ENCODE results near the gene CTBP2.
"Not testable (repeated sequence)": the region's sequence is repeated elsewhere in the genome, so short reads cannot be mapped to it uniquely, and the experiment has no call there.

CTBP2 gene

DNA sequence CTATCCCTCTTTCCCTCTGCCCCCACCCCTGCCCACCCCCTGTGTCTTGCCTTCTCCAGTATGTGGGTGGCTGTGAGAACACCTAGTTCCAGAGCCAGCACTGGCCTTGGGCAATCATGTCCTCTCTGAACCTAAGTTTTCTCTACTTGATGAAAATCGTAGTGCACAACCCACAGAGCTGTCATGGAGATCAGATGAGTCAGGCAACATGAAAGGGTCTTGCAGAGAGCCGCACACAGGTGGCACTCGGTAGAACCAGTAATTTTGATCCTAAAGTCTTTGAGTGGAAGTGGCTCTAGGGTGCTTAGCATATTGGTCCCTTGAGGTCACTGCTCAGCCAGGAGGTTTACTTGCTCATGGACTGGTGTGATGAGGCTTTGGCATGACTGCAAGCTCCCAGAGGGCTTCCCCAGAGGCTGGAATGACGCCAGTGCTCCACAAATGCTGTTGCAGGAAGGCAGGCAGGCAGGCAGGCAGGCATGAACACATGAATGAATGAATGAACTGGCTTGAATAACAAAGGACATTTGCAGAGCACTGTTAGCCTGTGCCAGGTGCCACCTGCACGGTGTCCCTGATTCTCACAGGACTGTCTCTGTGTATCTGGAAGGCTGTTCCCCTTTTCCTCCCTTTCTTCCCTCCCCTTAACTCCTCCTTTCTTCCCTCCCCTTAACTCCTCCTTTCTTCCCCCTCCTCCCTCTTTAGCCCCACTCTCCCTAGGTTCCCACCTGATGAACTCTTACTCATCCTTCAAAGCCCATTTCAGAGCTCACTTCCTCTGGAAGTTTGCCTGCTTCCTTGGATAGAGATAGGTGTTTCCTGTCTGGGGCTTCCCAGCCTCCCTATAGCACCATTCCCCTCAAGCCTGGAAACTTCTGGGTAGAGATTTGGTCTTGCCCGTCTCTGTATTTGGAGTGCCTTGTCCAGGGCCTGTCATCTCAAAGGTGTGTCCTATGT, 27.2 kb upstream of the CTBP2 start:
- TF ChIP-seq, protein P1, sequence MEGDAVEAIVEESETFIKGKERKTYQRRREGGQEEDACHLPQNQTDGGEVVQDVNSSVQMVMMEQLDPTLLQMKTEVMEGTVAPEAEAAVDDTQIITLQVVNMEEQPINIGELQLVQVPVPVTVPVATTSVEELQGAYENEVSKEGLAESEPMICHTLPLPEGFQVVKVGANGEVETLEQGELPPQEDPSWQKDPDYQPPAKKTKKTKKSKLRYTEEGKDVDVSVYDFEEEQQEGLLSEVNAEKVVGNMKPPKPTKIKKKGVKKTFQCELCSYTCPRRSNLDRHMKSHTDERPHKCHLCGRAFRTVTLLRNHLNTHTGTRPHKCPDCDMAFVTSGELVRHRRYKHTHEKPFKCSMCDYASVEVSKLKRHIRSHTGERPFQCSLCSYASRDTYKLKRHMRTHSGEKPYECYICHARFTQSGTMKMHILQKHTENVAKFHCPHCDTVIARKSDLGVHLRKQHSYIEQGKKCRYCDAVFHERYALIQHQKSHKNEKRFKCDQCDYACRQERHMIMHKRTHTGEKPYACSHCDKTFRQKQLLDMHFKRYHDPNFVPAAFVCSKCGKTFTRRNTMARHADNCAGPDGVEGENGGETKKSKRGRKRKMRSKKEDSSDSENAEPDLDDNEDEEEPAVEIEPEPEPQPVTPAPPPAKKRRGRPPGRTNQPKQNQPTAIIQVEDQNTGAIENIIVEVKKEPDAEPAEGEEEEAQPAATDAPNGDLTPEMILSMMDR (IDR thresholded peaks at IDR 0.05; ENCODE audit: control extremely low read depth, extremely low read depth, low read depth, missing control alignments), result no peak
- CTCF ChIA-PET, result interaction anchor here (1.4 kb wide), 1 partner anchor 10 kb away, joined by 3 read pairs; no protein-coding TSS in a partner anchor
- no peak for DNase-seq (ENCODE audit: extremely low spot score)

DNA sequence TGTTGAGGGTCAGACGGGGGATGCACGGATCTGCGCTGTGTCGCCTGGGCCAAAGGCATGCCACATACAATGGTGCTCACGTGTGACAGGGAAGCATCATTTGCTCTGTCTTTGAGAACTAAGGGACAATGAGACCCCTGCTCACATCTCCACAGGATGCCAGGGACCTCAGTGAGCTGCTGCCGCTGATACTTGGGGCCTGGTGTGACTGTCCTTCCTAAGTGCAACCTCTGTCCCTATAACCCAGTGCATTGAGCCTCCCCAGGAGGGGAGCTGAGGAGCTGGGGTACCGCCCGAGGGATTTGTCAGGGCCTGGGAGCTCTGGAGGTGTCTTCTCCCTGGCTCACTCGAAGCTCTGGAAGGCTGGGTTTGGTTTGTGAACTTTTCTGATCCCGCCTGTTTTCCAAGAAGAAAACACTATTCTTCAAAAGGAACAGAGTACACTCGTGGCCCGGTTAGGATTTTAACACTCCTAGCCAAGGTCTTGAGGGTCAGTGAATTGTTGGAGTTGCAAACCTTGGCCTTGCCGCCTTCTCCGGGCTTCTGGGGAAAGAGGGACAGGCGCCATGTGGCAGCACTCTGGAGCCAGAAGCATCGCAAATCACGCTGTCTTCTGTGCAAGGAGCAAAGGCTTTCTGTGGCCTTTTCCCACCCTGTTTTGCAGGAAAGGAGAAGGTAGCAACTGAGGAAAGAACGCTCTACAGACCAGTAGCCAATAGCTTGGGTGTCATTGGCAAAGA, 26.2 kb upstream of the CTBP2 start:
- ChIA-PET CTCF (interaction anchor here (1.4 kb wide), 1 partner anchor 11 kb away, joined by 3 read pairs; no protein-coding TSS in a partner anchor), POLR2A (no interaction called here)
- TF ChIP-seq, protein P1 (IDR thresholded peaks at IDR 0.05; ENCODE audit: control extremely low read depth, extremely low read depth, low read depth, missing control alignments), result no peak
- no peak for DNase-seq (ENCODE audit: extremely low spot score)

More for the DNA sequence above, 27.2 kb upstream of the CTBP2 start:
- POLR2A ChIA-PET, result no interaction called here

DNA sequence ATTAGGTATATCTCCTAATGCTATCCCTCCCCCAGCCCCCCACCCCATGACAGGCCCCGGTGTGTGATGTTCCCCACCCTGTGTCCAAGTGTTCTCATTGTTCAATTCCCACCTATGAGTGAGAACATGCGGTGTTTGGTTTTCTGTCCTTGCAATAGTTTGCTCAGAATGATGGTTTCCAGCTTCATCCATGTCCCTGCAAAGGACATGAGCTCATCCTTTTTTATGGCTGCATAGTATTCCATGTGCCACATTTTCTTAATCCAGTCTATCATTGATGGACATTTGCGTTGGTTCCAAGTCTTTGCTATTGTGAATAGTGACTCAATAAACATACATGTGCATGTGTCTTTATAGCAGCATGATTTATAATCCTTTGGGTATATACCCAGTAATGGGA, 18.7 kb upstream of the CTBP2 start:
- CTCF ChIA-PET; POLR2A ChIA-PET; DNase-seq (ENCODE audit: extremely low spot score): not testable (repeated sequence)

DNA sequence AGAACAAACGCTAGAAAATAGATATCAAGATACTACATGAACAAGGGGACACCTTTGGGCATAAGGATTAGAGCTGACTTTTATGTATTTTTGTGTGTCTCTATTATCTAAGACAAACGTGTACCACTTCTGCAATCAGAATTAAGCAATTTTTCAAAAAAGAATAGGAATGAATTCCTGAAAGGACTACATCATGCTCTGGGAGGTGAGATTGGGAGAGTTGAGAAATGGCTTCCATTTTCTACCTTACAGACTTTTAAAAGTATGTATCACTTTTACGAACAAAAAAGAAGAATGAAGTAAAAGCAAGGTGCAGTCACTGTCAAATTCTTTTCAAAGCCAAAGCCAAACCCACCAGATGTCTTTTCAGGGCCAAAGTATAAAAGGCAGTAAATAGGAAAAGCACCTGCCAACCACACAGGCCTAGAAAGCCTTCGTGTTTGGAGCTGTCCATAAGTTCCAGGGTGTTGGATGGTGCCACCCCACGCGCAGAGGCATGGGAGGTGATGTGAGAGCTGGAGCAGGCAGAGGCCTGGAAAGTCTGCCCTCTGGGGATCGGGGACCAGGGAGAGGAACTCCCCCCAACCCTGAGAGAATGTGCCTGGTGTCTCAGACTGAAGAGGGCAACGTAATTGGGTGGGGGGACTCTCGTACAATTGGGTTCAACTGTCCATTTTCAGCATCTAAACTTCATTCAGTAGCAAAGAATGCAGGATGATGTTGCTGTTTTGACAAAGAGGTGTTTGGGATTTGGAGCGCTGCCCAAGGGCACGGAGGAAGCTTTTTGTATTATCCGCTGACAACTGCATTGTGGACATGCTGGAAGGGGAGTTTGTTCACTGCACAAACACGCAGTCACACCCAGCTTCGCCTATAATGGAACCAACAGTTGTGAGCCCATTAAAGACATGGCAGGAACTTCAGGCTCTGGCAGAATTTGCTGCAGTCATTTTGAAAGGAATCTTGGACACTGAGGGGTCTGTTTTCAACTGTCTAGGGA, 17.6 kb upstream of the CTBP2 start:
- ChIA-PET CTCF (no interaction called here), POLR2A (no interaction called here)
- no peak for DNase-seq (ENCODE audit: extremely low spot score)
- TF ChIP-seq, protein P1 (IDR thresholded peaks at IDR 0.05; ENCODE audit: control extremely low read depth, extremely low read depth, low read depth, missing control alignments), result no peak

DNA sequence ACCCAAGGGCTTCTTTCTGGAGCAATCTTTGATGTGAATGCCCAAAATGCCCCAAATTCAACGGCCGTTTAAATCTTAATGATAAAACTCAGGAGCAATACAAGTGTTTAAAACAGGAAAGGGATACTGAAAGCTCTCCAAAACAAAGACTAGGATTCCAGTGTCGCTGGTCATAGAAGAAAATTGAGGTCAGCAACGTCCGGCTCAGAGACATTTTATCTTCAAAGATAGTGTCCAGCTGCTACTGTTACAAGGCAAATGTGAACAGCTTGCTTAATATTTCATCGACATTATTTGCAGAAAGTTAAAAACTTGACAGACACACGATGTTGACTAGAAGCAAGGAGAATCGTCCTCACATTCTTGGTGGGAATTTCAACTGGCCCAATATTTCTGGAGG, 15.4 kb upstream of the CTBP2 start:
- CTCF ChIA-PET, result no interaction called here
- POLR2A ChIA-PET, result no interaction called here
- DNase-seq (ENCODE audit: extremely low spot score), result no peak
- TF ChIP-seq, protein P1 (IDR thresholded peaks at IDR 0.05; ENCODE audit: control extremely low read depth, extremely low read depth, low read depth, missing control alignments), result no peak

DNA sequence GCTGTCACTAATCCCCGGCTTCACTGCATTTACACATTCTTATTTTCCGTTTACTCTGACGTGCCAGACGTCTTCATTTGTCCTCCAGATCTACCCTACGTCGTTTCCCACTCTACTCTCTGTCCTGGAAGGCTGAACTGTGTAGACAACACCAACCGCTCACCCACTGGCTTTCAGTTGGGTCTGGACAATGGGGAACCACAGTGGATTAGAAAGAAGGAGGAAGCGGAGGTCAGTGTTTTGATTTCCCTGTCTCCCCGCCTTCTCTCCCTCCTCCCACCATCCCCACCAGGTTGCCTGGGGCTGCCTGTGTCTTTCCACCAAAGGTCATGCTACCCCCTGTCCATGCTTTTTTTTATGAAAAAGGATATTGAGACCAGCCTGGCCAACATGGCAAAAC, 14.0 kb upstream of the CTBP2 start:
- DNase-seq (ENCODE audit: extremely low spot score), result no peak
- ChIA-PET CTCF (no interaction called here), POLR2A (no interaction called here)
- TF ChIP-seq, protein P1 (IDR thresholded peaks at IDR 0.05; ENCODE audit: control extremely low read depth, extremely low read depth, low read depth, missing control alignments), result no peak

All from GM10248 (cell line).